C4-2B (cell line): ENCODE measurements around the gene PGAP3.

ENCODE experiments used
- H3K27ac ChIP-seq: fragments of 450-650 bp; 2 replicates; pipeline ENCODE4 v1.5.1; 2017
- CTCF ChIP-seq: fragments of 450-650 bp; conservative IDR thresholded peaks from 2 replicates; pipeline ENCODE4 v1.5.1; 2017; ENCODE audit warnings: mild to moderate bottlenecking
- ZFX ChIP-seq: fragments of 450-650 bp; IDR thresholded peaks from 2 replicates; pipeline ENCODE4 v1.6.1; 2017

Gene PGAP3

GRCh38 chr17:39671651-39672521 lies 16.0 kb downstream of the PGAP3 start:
- TF ChIP-seq ZFX = no peak
- TF ChIP-seq CTCF = peak; percentile 60
- H3K27ac ChIP-seq = no peak overlapping the region

- TF ChIP-seq ZFX = no peak
- no peak for TF ChIP-seq CTCF
- no peak overlapping the region for H3K27ac ChIP-seq
Observed at GRCh38 chr17:39670746-39671145, 17.1 kb downstream of the PGAP3 start.

GRCh38 chr17:39669897-39670735 lies 17.7 kb downstream of the PGAP3 start:
- TF ChIP-seq CTCF (no peak), ZFX (no peak)
- H3K27ac ChIP-seq = no peak overlapping the region

GRCh38 chr17:39667945-39668924 lies 19.6 kb downstream of the PGAP3 start, which contains the start of gene PNMT:
Gene PNMT, plus strand, starts transcription at chr17:39668453. Its CDS starts 23 bp downstream, at chr17:39668476.
- TF ChIP-seq CTCF = peak; percentile 68
- TF ChIP-seq ZFX = peak; percentile 19; the same call in 1 of the 2 replicates
- H3K27ac ChIP-seq = no peak within 1 kb of the TSS

- H3K27ac ChIP-seq = no peak overlapping the region
- TF ChIP-seq ZFX (no peak), CTCF (no peak)
Observed at GRCh38 chr17:39667262-39667944, 20.5 kb downstream of the PGAP3 start.

- TF ChIP-seq ZFX (no peak), CTCF (no peak)
- H3K27ac ChIP-seq = no peak overlapping the region
Observed at GRCh38 chr17:39666601-39667261, 21.1 kb downstream of the PGAP3 start.
